MM.1S (cell line): ENCODE results near the gene HPS4.

Experiments used
- EZH2 ChIP-seq: fragments of 300-600 bp; sonication (generic); optimal IDR thresholded peaks from 2 replicates; pipeline ENCODE3; 2017; ENCODE audit warnings: low read depth, mild to moderate bottlenecking, antibody characterized with exemption, low read length, mixed read lengths
- EZH2phosphoT487 ChIP-seq: fragments of 300-600 bp; sonication (generic); IDR thresholded peaks from 2 replicates; pipeline ENCODE4 v1.6.1; 2018; ENCODE audit warnings: antibody characterized with exemption, low read length
- TF ChIP-seq, protein P1 (sequence below): fragments of 300-600 bp; sonication (generic); IDR thresholded peaks from 2 replicates; pipeline ENCODE4 v1.5.1; 2016; ENCODE audit warnings: antibody characterized with exemption, low read length, mixed read lengths

GRCh38 chr22:26479792-26480610 is 3.6 kb downstream of the HPS4 start:
- TF ChIP-seq, protein P1, sequence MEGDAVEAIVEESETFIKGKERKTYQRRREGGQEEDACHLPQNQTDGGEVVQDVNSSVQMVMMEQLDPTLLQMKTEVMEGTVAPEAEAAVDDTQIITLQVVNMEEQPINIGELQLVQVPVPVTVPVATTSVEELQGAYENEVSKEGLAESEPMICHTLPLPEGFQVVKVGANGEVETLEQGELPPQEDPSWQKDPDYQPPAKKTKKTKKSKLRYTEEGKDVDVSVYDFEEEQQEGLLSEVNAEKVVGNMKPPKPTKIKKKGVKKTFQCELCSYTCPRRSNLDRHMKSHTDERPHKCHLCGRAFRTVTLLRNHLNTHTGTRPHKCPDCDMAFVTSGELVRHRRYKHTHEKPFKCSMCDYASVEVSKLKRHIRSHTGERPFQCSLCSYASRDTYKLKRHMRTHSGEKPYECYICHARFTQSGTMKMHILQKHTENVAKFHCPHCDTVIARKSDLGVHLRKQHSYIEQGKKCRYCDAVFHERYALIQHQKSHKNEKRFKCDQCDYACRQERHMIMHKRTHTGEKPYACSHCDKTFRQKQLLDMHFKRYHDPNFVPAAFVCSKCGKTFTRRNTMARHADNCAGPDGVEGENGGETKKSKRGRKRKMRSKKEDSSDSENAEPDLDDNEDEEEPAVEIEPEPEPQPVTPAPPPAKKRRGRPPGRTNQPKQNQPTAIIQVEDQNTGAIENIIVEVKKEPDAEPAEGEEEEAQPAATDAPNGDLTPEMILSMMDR: no peak
- no peak for TF ChIP-seq EZH2
- no peak for TF ChIP-seq EZH2phosphoT487
